Effector CD4-positive, alpha-beta T cell (primary cell): Measurements from ENCODE around the gene ALDH2.
"Not testable (repeated sequence)": the region's sequence is repeated elsewhere in the genome, so short reads cannot be mapped to it uniquely, and the experiment has no call there.

Experiments
- DNase-seq: peaks from one replicate; pipeline ENCODE4 v3.0.0-alpha.2; 2020

ALDH2 gene

DNA sequence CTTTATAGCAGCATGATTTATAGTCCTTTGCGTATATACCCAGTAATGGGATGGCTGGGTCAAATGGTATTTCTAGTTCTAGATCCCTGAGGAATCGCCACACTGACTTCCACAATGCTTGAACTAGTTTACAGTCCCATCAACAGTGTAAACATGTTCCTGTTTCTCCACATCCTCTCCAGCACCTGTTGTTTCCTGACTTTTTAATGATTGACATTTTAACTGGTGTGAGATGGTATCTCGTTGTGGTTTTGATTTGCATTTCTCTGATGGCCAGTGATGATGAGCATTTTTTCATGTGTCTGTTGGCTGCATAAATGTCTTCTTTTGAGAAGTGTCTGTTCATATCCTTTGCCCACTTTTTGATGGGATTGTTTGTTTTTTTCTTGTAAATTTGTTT, 62.9 kb downstream of the ALDH2 start:
- not testable (repeated sequence) for DNase-seq

GRCh38 chr12:111834740-111835386, 68.1 kb downstream of the ALDH2 start:
- not testable (repeated sequence) for DNase-seq

- not testable (repeated sequence) for DNase-seq
Measured at GRCh38 chr12:111835531-111836181, 68.9 kb downstream of the ALDH2 start.

GRCh38 chr12:111838353-111838752, 71.6 kb downstream of the ALDH2 start:
- no peak for DNase-seq

- no peak for DNase-seq
Measured at GRCh38 chr12:111840807-111841206, 74.1 kb downstream of the ALDH2 start.

DNA sequence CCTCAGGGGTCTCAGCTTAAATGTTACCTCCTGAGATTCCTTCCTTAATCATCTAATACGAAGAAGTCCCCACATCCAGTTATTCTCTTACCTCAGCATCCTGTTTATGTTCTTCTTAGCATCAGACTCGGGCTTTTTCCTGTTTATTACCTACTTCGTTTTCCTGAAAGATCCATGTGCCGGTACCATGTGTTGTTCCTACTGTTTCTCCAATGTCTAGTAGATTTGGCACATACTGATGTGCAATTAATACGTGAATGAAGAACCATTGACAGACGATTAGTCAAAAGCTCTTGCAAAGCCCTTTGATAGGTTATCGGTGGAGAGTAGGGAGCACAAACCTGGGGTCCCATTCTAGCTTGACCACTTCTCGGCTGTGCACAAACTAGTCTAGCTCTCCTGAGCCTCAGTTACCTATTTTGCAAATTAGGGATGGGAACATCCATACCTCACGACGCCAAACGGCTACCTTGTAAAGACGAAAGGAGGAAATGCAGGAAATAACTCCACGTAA, 74.6 kb downstream of the ALDH2 start:
- DNase-seq = no peak

GRCh38 chr12:111841750-111842555, 75.2 kb downstream of the ALDH2 start, which contains the start of gene MAPKAPK5:
TSS of gene MAPKAPK5 (plus strand) at chr12:111842228. CDS start at chr12:111842734, 506 bp downstream.
- DNase-seq = peak; percentile 97

- peak; percentile 32 for DNase-seq
Measured at GRCh38 chr12:111842556-111843396, 76.0 kb downstream of the ALDH2 start.

DNA sequence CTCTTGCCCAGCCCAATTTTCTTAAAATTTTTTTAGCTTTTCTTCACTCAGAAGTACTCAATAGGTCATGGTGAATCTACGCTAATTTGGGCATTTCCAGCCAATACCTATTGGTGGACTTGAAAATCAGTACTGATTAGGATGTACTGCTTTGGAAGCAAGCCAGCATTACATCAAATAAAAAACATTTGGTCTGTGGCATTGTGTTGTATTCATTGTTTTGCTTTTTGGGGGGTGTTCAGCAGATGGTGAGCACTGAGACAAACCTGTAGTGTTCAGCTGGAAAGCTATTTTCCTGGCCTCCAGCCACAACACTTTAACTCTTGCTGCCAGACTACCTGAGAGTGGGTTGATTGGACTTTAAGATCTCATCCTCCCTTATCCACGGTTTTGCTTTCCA, 79.3 kb downstream of the ALDH2 start:
- DNase-seq = no peak

DNA sequence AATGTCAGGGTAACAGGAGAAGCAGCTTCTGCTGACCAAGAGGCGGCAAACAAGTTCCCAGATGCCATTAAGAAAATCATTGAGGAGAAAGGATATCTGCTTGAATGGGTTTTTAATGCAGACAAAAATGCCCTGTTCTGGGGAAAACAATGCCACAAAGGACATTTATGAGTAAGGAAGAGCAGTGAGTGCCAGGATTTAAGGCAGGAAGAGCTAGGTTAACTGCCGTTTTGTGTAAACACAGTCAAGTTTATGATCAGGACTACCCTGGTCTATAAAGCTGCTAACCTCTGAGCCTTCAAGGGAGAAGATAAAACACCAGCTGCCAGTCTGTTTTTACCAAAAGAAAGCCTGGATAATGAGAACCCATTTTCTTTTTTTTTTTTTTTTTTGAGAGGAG, 83.8 kb downstream of the ALDH2 start:
- no peak for DNase-seq

DNA sequence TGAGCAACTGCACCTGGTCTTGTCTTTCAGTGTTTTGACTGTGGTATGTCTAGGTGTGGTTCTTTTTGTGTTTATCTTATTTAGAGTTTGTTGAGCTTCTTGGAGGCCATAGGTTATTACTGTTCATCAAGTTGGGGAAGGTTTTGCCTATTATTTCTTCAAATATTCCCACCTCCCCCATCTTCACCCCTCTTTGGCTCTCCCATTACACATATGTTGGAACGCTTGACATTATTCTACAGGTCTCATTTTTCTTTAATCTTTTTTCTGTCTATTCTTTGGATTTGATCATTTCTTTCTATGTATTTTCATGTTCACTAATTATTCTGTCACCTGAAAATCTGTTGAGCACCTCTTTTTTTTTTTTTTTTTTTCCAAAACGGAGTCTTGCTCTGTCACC, 91.5 kb downstream of the ALDH2 start:
- DNase-seq = no peak

DNA sequence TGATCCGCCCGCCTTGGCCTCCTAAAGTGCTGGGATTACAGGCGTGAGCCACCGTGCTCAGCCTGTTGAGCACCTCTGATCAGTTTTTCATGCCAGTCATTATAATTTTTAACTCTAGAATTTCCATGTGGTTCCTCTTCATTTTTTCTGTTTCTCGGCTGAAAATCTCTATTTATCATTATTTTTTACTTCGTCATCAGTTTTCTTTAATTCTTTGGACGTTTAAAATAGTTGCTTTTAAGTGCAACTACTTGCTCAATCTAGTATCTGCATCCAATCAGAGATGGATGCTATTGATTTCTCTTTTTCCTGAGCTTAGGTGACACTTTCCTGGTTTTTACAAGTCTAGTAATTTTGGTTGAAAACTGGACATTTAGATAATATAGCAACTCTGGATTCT, 92.0 kb downstream of the ALDH2 start:
- no peak for DNase-seq

DNA sequence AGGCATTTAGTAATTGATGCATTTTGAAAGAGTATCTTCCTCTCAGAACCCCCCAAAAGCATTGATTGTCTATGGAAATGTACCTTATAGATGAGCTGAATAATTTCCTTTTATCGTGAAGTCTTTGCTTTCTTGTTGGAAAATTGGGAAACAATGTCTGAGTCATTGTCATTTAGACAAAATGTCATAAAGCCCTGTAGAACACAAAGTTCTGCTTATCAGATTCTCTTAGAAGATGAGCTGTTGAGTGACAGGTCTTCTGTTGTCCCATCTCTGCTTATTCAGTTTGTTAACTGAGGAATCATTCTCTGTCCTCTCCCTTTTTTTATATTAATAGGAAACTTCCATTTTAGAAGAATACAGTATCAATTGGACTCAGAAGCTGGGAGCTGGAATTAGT, 98.2 kb downstream of the ALDH2 start:
- no peak for DNase-seq
